ENCODE measurements around the gene ANKRD61.
"Not testable (repeated sequence)": the region's sequence is repeated elsewhere in the genome, so short reads cannot be mapped to it uniquely, and the experiment has no call there.

The ANKRD61 gene

GRCh38 chr7:6030988-6031387 lies at the start of gene ANKRD61:
ANKRD61 (plus strand) TSS chr7:6031376; CDS start chr7:6031376, 0 bp downstream.
- FAIRE-seq (no peak), DNase-seq (ENCODE audit: insufficient read length, low spot score) (no peak)

DNA sequence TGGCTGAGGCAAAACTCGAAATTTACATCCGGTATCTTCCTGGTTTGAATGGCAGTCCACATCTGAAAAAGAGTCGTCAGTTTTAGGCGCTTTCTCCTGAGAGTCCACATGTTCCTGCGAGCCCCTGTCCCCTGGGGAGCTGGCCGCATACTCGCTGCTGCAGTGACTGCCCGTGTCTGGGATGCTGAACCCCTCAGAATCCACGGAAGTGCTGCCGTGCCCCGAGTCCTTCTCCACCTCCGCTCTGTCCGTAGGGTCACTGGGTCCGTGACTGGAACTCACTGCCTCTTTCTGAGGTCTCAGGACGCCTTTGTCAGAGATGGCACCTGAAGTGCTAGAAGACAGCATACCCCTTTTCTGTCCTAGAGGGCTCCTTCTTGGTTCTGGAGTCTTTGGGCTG lies 44.1 kb upstream of the ANKRD61 start:
- FAIRE-seq; DNase-seq (ENCODE audit: insufficient read length, low spot score): not testable (repeated sequence)

DNA sequence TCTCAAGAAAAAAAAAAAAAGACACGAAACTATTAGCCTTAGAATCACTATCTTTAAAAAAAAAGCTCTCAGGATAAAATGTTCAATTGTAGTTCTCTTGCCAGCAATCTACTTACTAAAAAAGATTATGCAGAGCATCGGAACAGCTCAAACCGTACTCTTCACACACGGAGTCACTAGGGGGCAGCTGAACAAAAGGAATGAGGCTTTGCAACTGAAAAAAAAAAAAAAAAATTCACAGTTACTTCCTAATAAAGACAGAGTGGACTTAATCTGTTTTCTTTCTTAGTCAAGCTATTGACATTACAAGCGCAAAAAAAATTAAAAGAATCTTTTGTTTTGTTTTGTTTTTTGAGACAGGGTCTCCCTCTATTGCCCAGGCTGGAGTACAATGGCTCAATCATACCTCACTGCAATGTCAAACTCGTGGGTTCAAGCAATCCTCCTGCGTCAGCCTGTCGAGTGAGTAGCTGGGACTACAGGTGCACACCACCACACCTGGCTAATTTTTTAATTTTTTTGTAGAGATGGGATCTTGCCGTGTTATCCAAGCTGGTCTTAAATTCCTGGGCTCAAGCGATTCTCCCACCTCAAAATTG lies 33.9 kb upstream of the ANKRD61 start:
- FAIRE-seq (no peak), DNase-seq (ENCODE audit: insufficient read length, low spot score) (peak; percentile 79)

DNA sequence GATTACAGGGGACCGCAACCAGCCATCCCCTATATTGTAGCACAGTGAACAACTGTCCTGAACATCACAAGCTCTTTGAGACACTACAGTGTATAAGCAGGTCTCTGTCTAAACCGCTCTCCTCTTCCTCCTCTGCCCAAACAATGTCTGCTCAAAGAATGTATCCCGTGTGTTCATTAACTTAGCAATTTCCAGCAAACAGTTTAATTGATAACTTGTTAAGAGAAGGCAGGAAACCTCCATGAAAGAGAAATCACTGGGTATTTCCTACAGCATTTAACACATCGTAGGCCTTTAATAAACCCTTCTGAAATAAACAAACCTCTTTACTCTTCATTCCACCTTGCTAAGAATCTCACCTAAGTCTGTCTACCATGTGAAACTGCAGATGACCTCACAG lies 23.8 kb upstream of the ANKRD61 start:
- no peak for DNase-seq (ENCODE audit: insufficient read length, low spot score)

GRCh38 chr7:6007835-6008590 lies 23.2 kb upstream of the ANKRD61 start:
- not testable (repeated sequence) for DNase-seq (ENCODE audit: insufficient read length, low spot score); FAIRE-seq

More for the DNA sequence above, 23.8 kb upstream of the ANKRD61 start:
- FAIRE-seq: no peak

- FAIRE-seq: peak; percentile 52
- DNase-seq (ENCODE audit: insufficient read length, low spot score): peak; percentile 99
Measured at GRCh38 chr7:6008668-6009611, 22.2 kb upstream of the ANKRD61 start, which contains the start of the genes AIMP2 and PMS2. AIMP2 (plus strand) TSS chr7:6009272; CDS start chr7:6009364, 92 bp downstream. PMS2 (minus strand) TSS chr7:6009049; CDS start chr7:6009019, 30 bp downstream.

- not testable (repeated sequence) for FAIRE-seq; DNase-seq (ENCODE audit: insufficient read length, low spot score)
Measured at GRCh38 chr7:6010370-6010769, 20.8 kb upstream of the ANKRD61 start.

DNA sequence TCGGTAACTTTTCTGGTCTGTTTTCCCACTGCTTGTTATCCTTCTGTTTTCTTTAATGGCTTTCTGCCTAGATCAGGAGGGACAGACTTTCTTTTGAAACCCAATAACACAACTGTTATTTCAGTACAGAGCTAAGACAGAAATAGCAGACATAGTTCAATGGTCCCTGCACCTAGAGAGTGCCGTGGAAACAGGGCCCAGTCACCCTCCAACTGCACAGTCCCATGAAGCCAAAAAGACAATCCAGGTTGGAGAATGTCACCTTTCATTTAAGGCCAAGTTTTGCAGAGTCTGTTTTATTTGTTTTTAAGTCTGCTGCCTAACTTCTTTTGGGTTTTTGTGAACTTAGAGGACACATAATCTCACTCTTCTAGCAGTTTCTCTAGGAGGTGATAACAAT lies 19.6 kb upstream of the ANKRD61 start:
- FAIRE-seq (no peak), DNase-seq (ENCODE audit: insufficient read length, low spot score) (no peak)

GRCh38 chr7:6012355-6013104 lies 18.6 kb upstream of the ANKRD61 start:
- DNase-seq (ENCODE audit: insufficient read length, low spot score) (no peak), FAIRE-seq (no peak)

DNA sequence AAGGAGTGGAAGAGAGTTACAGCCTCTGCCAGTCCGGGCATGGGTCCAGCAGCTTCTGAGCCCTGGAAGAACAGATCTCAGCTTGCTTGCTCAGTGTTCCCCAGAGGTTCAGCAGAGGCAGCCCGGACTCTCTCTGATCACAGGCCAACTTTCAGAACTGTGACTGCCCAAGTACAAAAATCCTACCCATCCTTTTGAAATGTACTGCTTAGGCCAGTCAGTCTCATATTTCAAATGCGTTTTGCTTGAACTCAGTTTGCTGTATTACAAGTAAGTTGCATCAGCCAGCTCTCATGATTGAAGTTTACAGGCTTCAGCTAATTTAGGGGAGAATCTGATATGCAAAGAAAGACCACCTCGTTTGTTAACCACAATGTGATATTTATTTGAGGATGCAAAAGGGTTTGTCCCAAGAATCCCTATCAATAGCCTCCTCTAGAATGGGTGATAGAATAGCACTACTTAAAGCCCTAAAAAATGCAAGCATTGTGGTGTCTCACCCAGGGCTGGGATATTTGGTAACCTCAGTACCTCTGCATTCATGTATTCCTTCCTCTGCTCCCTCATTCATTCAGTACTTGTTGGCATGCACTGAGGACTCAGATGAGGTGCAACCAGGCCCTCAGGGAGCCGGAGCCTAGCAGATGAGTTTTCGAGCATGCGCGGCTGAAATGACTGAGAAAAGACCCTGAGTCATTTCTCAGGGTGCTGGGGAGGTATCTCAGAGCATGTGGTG lies 15.1 kb upstream of the ANKRD61 start:
- FAIRE-seq: no peak
- no peak for DNase-seq (ENCODE audit: insufficient read length, low spot score)

GRCh38 chr7:6016653-6016966 lies 14.6 kb upstream of the ANKRD61 start:
- DNase-seq (ENCODE audit: insufficient read length, low spot score) (no peak), FAIRE-seq (no peak)

DNA sequence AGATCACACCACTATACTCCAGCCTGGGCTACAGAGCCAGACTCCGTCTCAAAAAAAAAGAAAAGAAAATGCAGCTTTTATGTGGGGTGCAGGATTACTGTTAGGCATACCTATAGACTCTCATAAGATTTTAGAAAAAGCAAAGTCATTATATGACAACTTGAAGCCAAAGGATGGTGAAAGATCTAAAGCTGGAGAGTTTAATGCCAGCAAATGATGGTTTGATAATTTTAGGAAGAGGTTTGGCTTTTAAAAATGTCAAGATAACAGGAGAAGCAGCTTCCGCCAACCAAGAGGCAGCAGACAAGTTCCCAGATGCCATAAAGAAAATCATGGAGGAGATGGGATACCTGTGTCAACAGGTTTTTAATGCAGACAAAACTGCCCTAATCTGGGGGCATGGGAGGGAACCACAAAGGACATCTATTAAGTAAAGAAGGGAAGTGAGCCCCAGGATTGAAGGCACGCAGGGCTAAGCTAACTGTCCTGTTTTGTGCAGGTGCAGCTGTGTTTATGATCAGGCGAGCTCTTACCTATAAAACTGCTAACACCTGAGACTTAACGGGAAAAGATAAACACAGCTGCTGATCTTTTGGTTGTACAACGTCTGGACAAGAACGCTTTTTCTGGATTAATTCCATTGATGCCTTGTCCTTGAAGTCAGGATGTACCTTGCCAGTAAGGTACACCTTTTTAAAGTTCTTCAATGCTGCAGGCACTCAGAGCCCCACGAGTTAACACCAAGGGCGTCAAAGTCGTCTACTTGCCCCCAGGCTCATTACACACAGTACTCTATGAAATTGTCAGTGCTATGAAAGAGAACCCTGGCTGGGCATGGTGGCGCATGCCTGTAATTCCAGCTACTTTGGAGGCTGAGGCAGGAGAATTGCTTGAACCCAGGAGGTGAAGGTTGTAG lies 10.5 kb upstream of the ANKRD61 start:
- FAIRE-seq (no peak), DNase-seq (ENCODE audit: insufficient read length, low spot score) (no peak)

DNA sequence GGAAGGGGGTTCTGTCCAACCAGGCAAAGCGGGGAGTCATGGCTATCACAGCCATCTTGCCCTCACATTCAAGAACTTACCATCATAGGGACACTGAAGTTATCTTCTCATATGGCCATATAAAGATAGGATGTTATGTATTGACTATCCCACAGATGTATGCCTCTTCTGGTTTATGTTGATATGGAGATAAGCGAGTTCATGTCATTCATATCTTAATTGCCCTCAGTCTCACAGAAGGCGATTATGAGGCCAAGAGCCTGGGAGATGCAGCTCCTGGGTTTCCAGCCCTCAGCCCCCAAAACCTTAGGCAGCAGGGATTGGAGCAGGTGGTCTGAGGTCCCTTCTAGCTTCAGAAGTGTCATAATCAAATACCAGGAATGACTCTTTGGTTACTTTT lies 8.5 kb upstream of the ANKRD61 start:
- no peak for DNase-seq (ENCODE audit: insufficient read length, low spot score)
- no peak for FAIRE-seq

DNA sequence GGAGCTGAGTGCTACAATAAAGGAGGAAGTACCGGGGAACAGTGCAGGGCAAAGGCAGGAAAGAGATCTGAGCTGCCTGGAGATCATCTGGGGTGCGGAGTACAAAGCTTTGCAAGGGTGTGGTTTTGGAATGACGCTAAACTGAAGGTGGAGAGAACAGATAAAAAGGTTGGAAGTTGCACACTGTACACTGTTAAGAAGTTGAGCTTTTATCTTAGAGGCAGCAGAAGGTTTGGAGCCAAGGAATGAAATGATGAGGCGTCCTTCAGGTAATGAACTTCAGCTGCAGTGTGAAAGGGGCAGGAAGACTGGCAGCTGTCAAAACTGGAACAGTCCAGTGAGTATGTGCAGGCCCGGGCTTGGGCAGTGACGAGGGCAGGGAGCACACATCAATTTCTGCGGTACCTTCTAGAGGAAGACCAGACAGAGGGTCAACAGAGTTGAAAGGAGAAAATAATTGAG lies 7.2 kb upstream of the ANKRD61 start:
- FAIRE-seq: no peak
- DNase-seq (ENCODE audit: insufficient read length, low spot score): no peak

DNA sequence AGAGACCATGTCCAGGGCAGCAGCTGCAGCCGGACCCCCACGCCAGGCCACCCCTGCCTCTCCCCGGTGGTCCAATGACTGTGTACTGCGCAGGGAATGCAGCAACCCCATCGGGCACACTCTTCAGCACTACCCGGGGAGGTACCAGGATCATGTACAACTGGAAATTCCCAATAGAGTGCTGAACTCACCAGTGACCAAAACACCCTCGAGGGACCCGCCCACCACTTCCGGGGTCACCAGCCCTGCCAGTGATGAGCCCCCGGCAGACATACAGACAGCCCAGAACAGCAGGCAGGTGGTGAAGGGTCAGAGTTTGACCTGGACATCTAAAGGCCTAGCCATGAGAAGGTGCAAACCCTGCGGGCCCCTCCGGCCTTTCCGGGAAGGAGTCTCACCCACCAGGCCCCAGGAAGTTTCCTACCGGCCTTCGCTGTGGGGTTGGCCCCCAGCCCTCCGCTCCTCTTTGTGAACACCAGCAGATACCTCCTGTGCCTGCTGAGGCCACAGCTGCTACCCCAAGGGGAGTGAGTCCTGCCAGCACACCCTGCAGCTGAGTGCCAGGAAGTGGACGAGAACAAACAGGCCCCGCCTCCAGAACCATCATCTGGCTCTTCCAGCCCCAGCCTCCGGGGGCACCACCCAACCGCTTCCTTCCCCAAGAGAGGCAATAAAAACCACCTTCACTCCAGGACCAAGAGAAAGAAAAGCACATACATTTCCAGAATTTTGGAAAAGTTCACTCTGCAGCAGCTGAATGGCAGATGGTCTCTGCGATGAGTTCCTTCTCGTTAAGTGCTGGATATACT lies 5.0 kb upstream of the ANKRD61 start:
- peak; percentile 64 for DNase-seq (ENCODE audit: insufficient read length, low spot score)
- no peak for FAIRE-seq

DNA sequence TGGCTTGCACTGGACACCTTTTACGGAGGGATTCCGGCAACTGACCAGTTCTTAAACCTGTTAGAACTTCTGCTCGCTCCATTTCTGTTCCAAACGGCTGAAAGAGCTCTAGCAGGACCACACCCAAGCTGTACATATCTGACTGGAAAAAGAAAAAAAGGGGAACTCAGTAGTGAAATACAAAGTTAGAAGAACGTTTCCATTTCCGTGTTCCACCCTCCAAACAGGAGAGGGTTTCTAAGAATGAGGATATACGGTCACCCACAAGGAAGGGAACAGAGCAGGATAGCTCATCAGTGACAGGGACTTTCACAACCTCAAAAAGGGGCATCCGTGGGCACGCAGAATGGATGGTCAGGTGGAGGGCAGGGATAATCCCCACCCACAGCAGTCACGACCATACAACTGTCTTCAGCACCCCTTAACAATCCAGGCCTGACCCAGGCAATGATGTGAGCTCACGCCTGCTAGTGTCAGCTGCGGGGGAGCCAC lies 4.3 kb upstream of the ANKRD61 start:
- no peak for DNase-seq (ENCODE audit: insufficient read length, low spot score)
- no peak for FAIRE-seq

DNA sequence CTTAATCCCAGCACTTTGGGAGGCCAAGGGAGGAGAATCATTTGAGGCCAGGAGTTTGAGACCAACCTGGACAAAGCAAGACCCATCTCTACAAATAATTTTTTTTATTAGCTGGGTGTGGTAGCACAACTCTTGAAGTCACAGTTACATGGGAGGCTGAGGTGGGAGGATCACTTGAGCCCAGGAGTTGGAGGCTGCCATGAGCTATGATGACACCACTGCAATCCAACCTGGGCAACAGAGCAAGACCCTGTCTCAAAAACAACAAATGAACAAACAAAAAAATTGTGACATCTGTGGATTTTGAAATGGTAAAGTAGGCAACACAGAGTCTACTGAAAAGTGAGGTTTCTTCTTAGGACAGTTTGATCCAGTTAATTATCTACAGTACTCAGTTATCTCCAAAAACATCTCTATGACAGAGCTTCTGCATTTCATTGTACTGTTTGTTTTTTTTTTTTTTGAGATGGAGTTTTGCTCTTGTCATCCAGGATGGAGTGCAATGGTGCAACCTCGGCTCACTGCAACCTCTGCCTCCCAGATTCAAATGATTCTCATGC lies 3.3 kb upstream of the ANKRD61 start:
- DNase-seq (ENCODE audit: insufficient read length, low spot score) (no peak), FAIRE-seq (no peak)

All from HTR-8/SVneo (cell line).